Right cardiac atrium (tissue), 5 donors: ENCODE data around the gene WDR20. TPM values are rescaled to one million over a fixed set of nuclear protein-coding genes. Genes with fewer than 3 reads are reported as not detected.
"Not testable (repeated sequence)": the region's sequence is repeated elsewhere in the genome, so short reads cannot be mapped to it uniquely, and the experiment has no call there.

Source experiments
- ATAC-seq, 2 donors: fragments of 200-7000 bp; cut with Tn5 transposase; one replicate each; pipeline versions ENCODE4 v1.8.0 to v1.9.1; 2020; ENCODE audit warnings: moderate library complexity in 2 of 2, mild to moderate bottlenecking in 1 of 2
- DNase-seq, 3 donors: peaks; one replicate each; pipeline ENCODE4 v3.0.0-alpha.2; 2020
- H3K27ac ChIP-seq: one replicate; pipeline ENCODE4 v1.5.1; 2013; ENCODE audit warnings: mild to moderate bottlenecking, low read length, control low read depth, moderate library complexity
- H3K27me3 ChIP-seq: one replicate; pipeline ENCODE4 v1.6.1; 2013; ENCODE audit not compliant: control insufficient read depth, insufficient read depth
- H3K4me1 ChIP-seq: one replicate; pipeline ENCODE4 v1.6.1; 2013; ENCODE audit warnings: low read length; ENCODE audit not compliant: control insufficient read depth, insufficient read depth
- H3K4me3 ChIP-seq: one replicate; pipeline ENCODE4 v1.5.1; 2013; ENCODE audit warnings: low read length, control low read depth
- H3K9me3 ChIP-seq: one replicate; pipeline ENCODE4 v1.6.1; 2013; ENCODE audit warnings: low read length; ENCODE audit not compliant: control insufficient read depth
- WGBS: extraction: QIAGEN DNeasy Blood & Tissue Kit; methylation state at CpG from one replicate; pipeline ENCODE4 v1.1.7; 2013; 5-methylcytosine and 5-hydroxymethylcytosine counted together
- intact Hi-C, 4 donors: fragments of 100-400 bp; cut with DNase I; formaldehyde crosslinking; loops; one replicate each; pipeline versions ENCODE4 v1.11.0 to v1.14.0; 2022 to 2023
- polyA plus RNA-seq: library from polyadenylated mRNA; stranded (reverse); fragments of 200-250 nt; gene quantifications from one replicate; pipeline ENCODE4 v1.2.3, GENCODE V29; 2013
- total RNA-seq, 4 donors: library from RNA; stranded (reverse); fragmentation: NEBNext Ultra II Directional; extraction: Animal tissue kit (Norgen Biotek cat#: 25700); gene quantifications; one replicate each; pipeline ENCODE4 v1.2.1, GENCODE V29; 2021
- donor health status: healthy with polysubstance abuse.
- donor health status: DM: no; HTN: yes; CAD: no.
- donor health status: DM: no; HTN: no; CAD: no.
- donor health status: DM: no; HTN: yes; CAD: no; lungs with severe emphysema.
- donor health status: DM: yes; HTN: yes; CAD: no.

Gene WDR20
- total and polyA plus RNA-seq, 5 donors = 13.2 to 27.3 (median 22.0) TPM

- H3K4me3 ChIP-seq, H3K27me3 ChIP-seq, H3K9me3 ChIP-seq, DNase-seq, H3K4me1 ChIP-seq, intact Hi-C loops, ATAC-seq, H3K27ac ChIP-seq: not testable (repeated sequence)
- 95% methylated on average over 5 of the region's 5 CpGs for WGBS
Measured at GRCh38 chr14:102240481-102240880, 100.8 kb downstream of the WDR20 start.

GRCh38 chr14:102241147-102241546 lies 101.5 kb downstream of the WDR20 start:
- intact Hi-C loops = no loop called here
- no peak for ATAC-seq
- H3K27me3 ChIP-seq = no peaks in the 10 kb centered on the region

GRCh38 chr14:102243795-102244194 lies 104.1 kb downstream of the WDR20 start:
- intact Hi-C loops, H3K4me3 ChIP-seq, H3K9me3 ChIP-seq, ATAC-seq, H3K27ac ChIP-seq, DNase-seq, H3K4me1 ChIP-seq, H3K27me3 ChIP-seq: not testable (repeated sequence)
- 98% methylated on average over 4 of the region's 4 CpGs for WGBS

More at GRCh38 chr14:102241147-102241546, 101.5 kb downstream of the WDR20 start:
- WGBS = 86% methylated on average over 4 of the region's 4 CpGs
- H3K27ac ChIP-seq = no peak overlapping the region
- H3K9me3 ChIP-seq = no peaks in the 10 kb centered on the region
- no peaks in the 10 kb centered on the region for H3K4me1 ChIP-seq
- no peak for DNase-seq
- H3K4me3 ChIP-seq = no peak overlapping the region

GRCh38 chr14:102246071-102246470 lies 106.4 kb downstream of the WDR20 start:
- Histone ChIP-seq H3K27me3 (no peaks in the 10 kb centered on the region), H3K4me3 (no peak overlapping the region), H3K4me1 (no peaks in the 10 kb centered on the region), H3K9me3 (no peaks in the 10 kb centered on the region), H3K27ac (no peak overlapping the region)
- no peak for ATAC-seq
- DNase-seq = no peak
- intact Hi-C loops = no loop called here
- WGBS = 48% methylated on average over 9 of the region's 9 CpGs

- intact Hi-C loops = no loop called here
- H3K9me3 ChIP-seq = no peaks in the 10 kb centered on the region
- no peaks in the 10 kb centered on the region for H3K27me3 ChIP-seq
- WGBS = 83% methylated on average over 8 of the region's 8 CpGs
- no peaks in the 10 kb centered on the region for H3K4me1 ChIP-seq
- H3K27ac ChIP-seq = no peak overlapping the region
- ATAC-seq (no peak), DNase-seq (no peak)
- no peak overlapping the region for H3K4me3 ChIP-seq
Measured at GRCh38 chr14:102248121-102248520, 108.4 kb downstream of the WDR20 start.

GRCh38 chr14:102249041-102249440 lies 109.3 kb downstream of the WDR20 start:
- WGBS = 92% methylated on average over 12 of the region's 12 CpGs
- no peak for DNase-seq
- no peak overlapping the region for H3K4me3 ChIP-seq
- no peak for ATAC-seq
- intact Hi-C loops = no loop called here
- H3K27ac ChIP-seq = no peak overlapping the region
- H3K27me3 ChIP-seq = no peaks in the 10 kb centered on the region
- peaks cover 3% of the 10 kb centered on the region for H3K4me1 ChIP-seq
- H3K9me3 ChIP-seq = no peaks in the 10 kb centered on the region

GRCh38 chr14:102249981-102250380 lies 110.3 kb downstream of the WDR20 start:
- H3K4me3 ChIP-seq = no peak overlapping the region
- H3K4me1 ChIP-seq = peaks cover 3% of the 10 kb centered on the region
- ATAC-seq (no peak), DNase-seq (no peak)
- WGBS = 94% methylated on average over 6 of the region's 6 CpGs
- H3K27me3 ChIP-seq = no peaks in the 10 kb centered on the region
- H3K9me3 ChIP-seq = no peaks in the 10 kb centered on the region
- intact Hi-C loops = no loop called here
- H3K27ac ChIP-seq = no peak overlapping the region

GRCh38 chr14:102250636-102251035 lies 110.9 kb downstream of the WDR20 start:
- ATAC-seq = no peak
- 95% methylated on average over 15 of the region's 15 CpGs for WGBS
- no peak overlapping the region for H3K4me3 ChIP-seq
- intact Hi-C loops = no loop called here
- no peak for DNase-seq
- H3K27ac ChIP-seq = no peak overlapping the region
- no peaks in the 10 kb centered on the region for H3K27me3 ChIP-seq
- H3K4me1 ChIP-seq = peaks cover 4% of the 10 kb centered on the region
- H3K9me3 ChIP-seq = no peaks in the 10 kb centered on the region

DNA sequence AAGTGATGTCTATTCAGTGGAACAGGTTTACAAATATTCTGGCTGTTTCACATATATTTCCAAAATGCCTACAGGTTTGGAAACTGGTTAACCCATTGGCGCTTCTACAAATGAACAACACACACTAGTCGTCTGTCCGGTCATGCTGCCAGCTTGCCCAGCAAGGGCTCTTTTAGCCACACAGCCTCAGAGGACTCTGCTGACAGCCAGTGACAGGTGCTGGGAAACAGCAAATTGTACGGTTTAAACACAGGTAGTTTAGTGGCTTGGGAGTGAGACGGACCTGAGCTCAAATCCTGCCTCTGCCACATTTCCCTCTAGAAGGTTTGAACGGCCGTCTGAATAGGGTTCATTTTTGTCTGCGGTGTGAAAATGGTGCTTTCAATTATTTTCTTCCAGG lies 111.5 kb downstream of the WDR20 start:
- H3K27ac ChIP-seq = no peak overlapping the region
- DNase-seq = no peak
- 95% methylated on average over 8 of the region's 8 CpGs for WGBS
- H3K9me3 ChIP-seq = no peaks in the 10 kb centered on the region
- intact Hi-C loops = no loop called here
- no peak for ATAC-seq
- no peaks in the 10 kb centered on the region for H3K27me3 ChIP-seq
- H3K4me3 ChIP-seq = no peak overlapping the region
- peaks cover 4% of the 10 kb centered on the region for H3K4me1 ChIP-seq

- Histone ChIP-seq H3K27ac (peak overlapping the region; percentile 94), H3K4me3 (no peak overlapping the region), H3K4me1 (peaks cover 4% of the 10 kb centered on the region), H3K9me3 (no peaks in the 10 kb centered on the region), H3K27me3 (no peaks in the 10 kb centered on the region)
- intact Hi-C loops = no loop called here
- ATAC-seq = peak; percentile 73 to 80
- WGBS = 72% methylated on average over 21 of the region's 21 CpGs
- DNase-seq = peak in 2 of 3 donors; percentile 56 to 72
Measured at GRCh38 chr14:102252834-102253801, 113.4 kb downstream of the WDR20 start.

- H3K4me3 ChIP-seq = no peak overlapping the region
- ATAC-seq (peak; percentile 83 to 86), DNase-seq (peak; percentile 68 to 87 (median 81))
- WGBS = 58% methylated on average over 9 of the region's 9 CpGs
- no peaks in the 10 kb centered on the region for H3K9me3 ChIP-seq
- intact Hi-C loops = no loop called here
- H3K4me1 ChIP-seq = peaks cover 4% of the 10 kb centered on the region
- no peaks in the 10 kb centered on the region for H3K27me3 ChIP-seq
- peak overlapping the region; percentile 64 for H3K27ac ChIP-seq
Measured at GRCh38 chr14:102255401-102256190, 115.9 kb downstream of the WDR20 start.
